NOMO-1 treated with DMSO at 0.1 percent for 48 hours (cell line): ENCODE results near the gene RNASEH2A.

Source experiments
- DNase-seq: peaks from one replicate; lab custom pipeline; 2025; ENCODE audit not compliant: unreplicated experiment; lab: John Stamatoyannopoulos, UW

Gene RNASEH2A

DNA sequence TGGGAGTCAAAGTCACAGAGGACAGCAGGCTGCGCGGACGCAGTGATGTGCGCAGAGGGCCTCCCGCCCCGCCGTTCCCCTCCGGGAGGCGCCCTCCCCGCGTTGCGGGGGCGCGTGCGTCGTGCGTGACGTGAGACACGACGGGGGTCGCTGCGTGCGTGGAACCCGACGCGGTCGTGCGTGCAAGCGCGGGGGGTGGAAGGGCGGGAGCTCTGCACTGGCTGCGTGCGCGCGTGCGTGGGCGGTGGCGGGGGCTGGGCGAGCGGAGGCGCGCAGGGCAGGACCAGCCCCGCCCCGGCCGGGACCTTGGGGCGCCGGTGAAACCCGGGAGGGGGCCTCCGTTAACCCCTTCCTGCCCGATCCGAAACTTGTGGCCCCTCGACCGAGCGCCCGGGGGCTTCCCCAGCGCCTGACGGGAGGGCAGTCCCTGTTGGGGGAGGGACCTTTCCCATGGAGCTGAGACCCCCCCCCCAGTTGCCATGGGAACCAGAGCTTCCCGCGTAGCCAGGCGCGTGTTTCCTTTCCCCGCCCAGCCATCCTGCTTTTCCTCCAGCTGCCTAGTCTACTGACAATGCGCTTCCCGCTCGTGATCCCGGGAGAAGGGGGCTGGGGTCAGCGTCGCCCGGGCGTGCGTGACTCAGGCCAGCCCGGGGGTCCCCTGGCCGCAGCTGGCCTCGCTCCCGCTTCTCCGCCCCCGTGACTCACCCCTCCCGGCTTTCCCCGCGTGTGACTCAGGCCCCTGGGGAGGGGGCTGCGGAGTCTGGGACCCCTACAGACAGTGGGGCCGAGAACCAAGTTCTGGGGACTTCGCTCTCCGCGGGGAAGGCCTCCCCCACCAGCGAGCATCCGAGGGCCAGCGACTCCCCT is 23.7 kb upstream of the RNASEH2A start:
- DNase-seq: peak; percentile 57

DNA sequence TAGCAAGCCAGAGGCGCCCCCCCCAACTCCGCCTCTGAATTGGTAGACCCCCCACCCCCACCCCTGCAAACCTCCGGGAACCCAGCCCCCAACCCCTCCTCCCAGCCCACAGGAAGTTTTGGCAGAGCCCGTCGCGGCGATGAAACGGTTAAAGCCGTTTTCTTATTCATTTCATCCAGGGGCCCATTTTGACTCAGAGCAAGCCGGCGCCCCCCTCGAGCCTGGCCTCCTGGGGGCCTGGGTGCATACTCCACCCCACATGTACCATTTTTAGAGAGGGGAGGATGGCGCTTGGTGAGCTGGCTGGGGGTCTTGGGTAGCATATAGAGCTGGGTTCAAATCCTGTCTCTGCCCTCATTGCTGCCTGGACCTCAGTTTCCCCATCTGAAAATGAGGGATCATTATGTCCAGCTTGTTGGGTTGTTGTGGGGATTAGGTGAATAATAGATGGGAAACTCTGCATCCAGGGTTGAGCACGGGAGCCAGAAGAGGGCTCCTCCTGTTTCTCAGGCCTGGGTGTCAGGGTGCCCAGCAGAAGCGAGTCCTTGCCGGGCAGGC is 23.0 kb upstream of the RNASEH2A start:
- DNase-seq: no peak

- no peak for DNase-seq
Observed at GRCh38 chr19:12783849-12784393, 22.5 kb upstream of the RNASEH2A start.

- DNase-seq: no peak
Observed at GRCh38 chr19:12784394-12784870, 22.0 kb upstream of the RNASEH2A start.

GRCh38 chr19:12784871-12785430 is 21.4 kb upstream of the RNASEH2A start:
- DNase-seq: peak; percentile 9

- peak; percentile 67 for DNase-seq
Observed at GRCh38 chr19:12785431-12786031, 20.9 kb upstream of the RNASEH2A start.

GRCh38 chr19:12786141-12786870 is 20.1 kb upstream of the RNASEH2A start:
- DNase-seq: peak; percentile 67

- no peak for DNase-seq
Observed at GRCh38 chr19:12786952-12787351, 19.4 kb upstream of the RNASEH2A start.

- DNase-seq: no peak
Observed at GRCh38 chr19:12787458-12787857, 18.9 kb upstream of the RNASEH2A start.

GRCh38 chr19:12788042-12788681 is 18.2 kb upstream of the RNASEH2A start:
- no peak for DNase-seq

GRCh38 chr19:12788682-12789097 is 17.7 kb upstream of the RNASEH2A start:
- peak; percentile 24 for DNase-seq

GRCh38 chr19:12789098-12789903 is 17.1 kb upstream of the RNASEH2A start:
- DNase-seq: peak; percentile 36

DNA sequence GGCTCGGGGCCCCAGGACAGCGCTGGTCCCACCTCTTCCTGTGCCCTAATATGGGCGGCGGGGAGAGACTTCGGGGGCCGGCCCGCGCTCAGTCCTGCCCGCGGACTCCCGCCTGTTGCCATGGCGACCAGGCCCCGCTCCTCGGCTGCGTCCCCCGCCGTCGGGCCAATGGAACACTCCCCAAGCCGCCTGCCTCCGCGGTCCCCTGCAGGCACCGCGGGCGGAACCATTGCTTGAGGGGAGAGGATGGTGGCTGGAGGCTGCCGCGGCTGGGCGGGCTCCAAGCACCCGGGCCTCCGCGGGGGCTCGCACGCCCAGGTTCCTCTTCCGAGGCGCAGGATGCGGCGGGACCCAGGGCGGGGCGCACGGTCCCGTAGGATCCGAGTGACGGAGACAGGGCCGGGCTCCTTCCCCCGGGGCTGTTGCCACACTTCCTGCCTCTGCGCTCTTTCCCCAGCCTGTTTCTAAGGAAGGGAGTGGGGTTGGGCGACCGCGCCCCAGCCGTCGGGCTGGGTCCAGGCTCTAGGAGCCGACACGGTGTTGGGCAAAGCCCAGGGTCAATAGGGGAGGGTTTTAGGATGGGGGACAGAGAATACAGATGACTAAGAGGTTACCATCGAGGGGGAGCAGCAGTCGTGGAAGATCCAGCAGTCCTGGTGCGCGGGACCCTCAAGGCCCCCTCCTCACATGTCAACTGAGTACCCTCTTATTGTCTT is 16.3 kb upstream of the RNASEH2A start:
- peak; percentile 96 for DNase-seq

DNA sequence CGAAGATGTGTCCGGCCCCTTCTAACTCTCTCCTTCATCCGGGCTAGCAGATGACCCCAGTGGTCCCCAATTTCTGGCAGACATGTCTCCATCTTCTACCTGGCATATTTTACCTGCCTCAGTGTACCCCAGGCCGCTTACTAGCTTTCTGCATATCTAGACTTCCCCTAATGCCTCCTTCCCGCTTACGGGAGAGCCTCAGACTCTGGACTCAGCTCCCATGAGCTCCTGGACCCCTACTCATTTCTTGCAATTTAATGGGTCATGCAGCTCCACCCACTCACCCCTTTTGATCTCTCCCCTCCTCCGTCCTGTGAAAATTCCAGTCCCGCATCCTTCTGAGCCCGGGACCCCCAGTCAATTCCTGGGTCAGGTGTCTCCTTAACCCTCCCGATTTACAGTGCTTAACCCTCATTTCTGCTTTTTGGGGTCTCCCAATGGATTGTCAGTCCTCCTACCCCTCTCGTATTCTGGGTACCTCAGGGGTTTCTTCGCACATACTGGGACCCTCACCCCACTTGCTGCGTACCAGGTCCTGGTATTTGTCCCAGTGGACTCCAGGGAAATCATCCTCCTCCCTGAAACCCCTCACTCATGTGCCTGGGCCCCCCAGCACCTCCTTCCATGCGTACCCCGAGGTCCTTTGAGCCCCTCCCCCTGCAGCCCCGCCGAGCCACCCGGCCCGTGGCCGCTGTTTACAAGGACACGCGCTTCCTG is 15.6 kb upstream of the RNASEH2A start:
- peak; percentile 24 for DNase-seq

DNA sequence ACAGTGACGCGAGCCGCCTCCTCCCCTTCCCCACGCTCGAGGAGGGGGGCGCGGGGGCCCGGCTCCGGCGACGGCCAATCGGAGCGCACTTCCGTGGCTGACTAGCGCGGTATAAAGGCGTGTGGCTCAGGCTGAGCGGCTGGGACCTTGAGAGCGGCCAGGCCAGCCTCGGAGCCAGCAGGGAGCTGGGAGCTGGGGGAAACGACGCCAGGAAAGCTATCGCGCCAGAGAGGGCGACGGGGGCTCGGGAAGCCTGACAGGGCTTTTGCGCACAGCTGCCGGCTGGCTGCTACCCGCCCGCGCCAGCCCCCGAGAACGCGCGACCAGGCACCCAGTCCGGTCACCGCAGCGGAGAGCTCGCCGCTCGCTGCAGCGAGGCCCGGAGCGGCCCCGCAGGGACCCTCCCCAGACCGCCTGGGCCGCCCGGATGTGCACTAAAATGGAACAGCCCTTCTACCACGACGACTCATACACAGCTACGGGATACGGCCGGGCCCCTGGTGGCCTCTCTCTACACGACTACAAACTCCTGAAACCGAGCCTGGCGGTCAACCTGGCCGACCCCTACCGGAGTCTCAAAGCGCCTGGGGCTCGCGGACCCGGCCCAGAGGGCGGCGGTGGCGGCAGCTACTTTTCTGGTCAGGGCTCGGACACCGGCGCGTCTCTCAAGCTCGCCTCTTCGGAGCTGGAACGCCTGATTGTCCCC is 14.9 kb upstream of the RNASEH2A start, which contains the start of gene JUNB:
Gene JUNB (plus strand): TSS at position 142 of the 706 bp plus-strand sequence. CDS start 286 bp downstream, at position 428.
- DNase-seq: peak; percentile 91

GRCh38 chr19:12792051-12792852 is 14.1 kb upstream of the RNASEH2A start:
- DNase-seq: peak; percentile 76
